ENCODE data around the gene UBXN7.
"Not testable (repeated sequence)": the region's sequence is repeated elsewhere in the genome, so short reads cannot be mapped to it uniquely, and the experiment has no call there.

The UBXN7 gene

DNA sequence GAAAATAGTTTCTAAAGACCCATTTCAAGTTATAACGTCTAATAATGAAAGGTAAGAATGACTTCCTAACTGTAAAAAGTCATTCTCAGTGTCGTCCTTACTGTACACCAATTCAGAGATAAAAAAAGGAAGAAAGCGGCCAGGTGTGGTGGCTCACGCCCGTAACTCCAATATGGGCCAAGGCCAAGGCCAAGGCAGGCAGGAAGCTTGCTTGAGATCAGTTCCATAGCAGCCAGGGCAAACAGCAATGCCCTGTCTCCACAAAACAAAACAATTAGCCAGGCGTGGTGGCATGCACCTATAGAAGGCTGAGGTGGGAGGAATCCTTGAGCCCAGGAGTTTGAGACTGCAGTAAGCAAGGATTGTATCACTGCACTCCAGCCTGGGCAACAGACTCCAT is 31.9 kb downstream of the UBXN7 start:
- no peak for TF ChIP-seq POLR2A (IDR thresholded peaks at IDR 0.05; ENCODE audit: low read depth, low read length)
- DNase-seq (ENCODE audit: insufficient read length, low spot score) (no peak), FAIRE-seq (no peak)

GRCh38 chr3:196399485-196399945 is 32.7 kb downstream of the UBXN7 start:
- FAIRE-seq (peak; percentile 97), DNase-seq (ENCODE audit: insufficient read length, low spot score) (peak; percentile 63)
- TF ChIP-seq POLR2A (IDR thresholded peaks at IDR 0.05; ENCODE audit: low read depth, low read length) = no peak

DNA sequence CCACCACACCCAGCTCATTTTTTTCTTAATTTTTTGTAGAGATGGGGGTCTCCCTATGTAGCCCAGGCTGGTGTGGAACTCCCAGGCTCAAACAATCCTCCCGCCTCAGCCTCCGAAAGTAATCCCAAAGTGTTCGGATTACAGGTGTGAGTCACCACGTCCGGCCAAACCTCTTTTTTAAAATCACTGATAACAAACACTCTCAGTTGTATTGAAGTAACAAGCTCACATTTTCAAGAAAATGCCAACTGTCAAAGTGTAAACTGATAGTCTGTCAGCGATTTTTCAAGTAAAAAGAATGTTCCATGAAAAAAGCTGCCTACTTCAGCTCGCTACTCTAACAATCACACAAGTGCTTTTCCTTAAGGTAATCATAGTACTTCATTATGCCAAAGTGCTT is 33.4 kb downstream of the UBXN7 start:
- FAIRE-seq (no peak), DNase-seq (ENCODE audit: insufficient read length, low spot score) (no peak)
- TF ChIP-seq POLR2A (IDR thresholded peaks at IDR 0.05; ENCODE audit: low read depth, low read length) = no peak

GRCh38 chr3:196397941-196398340 is 34.3 kb downstream of the UBXN7 start:
- FAIRE-seq = no peak
- no peak for TF ChIP-seq POLR2A (IDR thresholded peaks at IDR 0.05; ENCODE audit: low read depth, low read length)
- DNase-seq (ENCODE audit: insufficient read length, low spot score) = no peak

GRCh38 chr3:196390116-196390515 is 42.1 kb downstream of the UBXN7 start:
- TF ChIP-seq POLR2A (IDR thresholded peaks at IDR 0.05; ENCODE audit: low read depth, low read length) = no peak
- FAIRE-seq (no peak), DNase-seq (ENCODE audit: insufficient read length, low spot score) (no peak)

DNA sequence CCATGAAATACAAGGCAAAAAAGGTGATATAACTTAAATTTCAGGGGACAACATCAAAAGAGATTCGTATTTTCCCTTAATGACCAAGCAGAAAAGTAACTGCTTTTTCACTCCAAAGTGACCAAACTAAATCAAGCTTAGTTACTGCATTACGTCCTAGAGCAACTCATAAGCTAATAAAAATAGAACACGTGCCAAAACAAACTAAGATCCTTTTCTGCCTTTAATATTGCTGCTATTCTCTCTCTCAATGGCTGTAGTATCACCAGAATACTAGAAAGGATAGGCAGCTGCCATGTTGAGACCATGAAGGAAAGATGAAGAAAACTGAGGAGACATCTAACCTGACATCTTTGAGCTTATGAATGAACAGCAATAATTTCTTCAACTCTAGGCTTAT is 43.3 kb downstream of the UBXN7 start:
- TF ChIP-seq POLR2A (IDR thresholded peaks at IDR 0.05; ENCODE audit: low read depth, low read length) = no peak
- DNase-seq (ENCODE audit: insufficient read length, low spot score) = no peak
- peak; percentile 92 for FAIRE-seq

DNA sequence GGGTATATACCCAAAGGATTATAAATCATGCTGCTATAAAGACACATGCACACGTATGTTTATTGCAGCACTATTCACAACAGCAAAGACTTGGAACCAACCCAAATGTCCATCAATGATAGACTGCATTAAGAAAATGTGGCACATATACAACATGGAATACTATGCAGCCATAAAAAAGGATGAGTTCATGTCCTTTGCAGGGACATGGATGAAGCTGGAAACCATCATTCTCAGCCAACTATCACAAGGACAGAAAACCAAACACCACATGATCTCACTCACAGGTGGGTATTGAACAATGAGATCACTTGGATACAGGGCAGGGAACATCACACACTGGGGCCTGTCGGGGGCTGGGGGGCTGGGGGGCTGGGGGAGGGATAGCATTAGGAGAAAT is 44.3 kb downstream of the UBXN7 start:
- FAIRE-seq = not testable (repeated sequence)

GRCh38 chr3:196386797-196387196 is 45.4 kb downstream of the UBXN7 start:
- FAIRE-seq; DNase-seq (ENCODE audit: insufficient read length, low spot score): not testable (repeated sequence)

More for the DNA sequence above, 44.3 kb downstream of the UBXN7 start:
- not testable (repeated sequence) for DNase-seq (ENCODE audit: insufficient read length, low spot score)

- not testable (repeated sequence) for DNase-seq (ENCODE audit: insufficient read length, low spot score); FAIRE-seq
Observed at GRCh38 chr3:196386034-196386433, 46.2 kb downstream of the UBXN7 start.

DNA sequence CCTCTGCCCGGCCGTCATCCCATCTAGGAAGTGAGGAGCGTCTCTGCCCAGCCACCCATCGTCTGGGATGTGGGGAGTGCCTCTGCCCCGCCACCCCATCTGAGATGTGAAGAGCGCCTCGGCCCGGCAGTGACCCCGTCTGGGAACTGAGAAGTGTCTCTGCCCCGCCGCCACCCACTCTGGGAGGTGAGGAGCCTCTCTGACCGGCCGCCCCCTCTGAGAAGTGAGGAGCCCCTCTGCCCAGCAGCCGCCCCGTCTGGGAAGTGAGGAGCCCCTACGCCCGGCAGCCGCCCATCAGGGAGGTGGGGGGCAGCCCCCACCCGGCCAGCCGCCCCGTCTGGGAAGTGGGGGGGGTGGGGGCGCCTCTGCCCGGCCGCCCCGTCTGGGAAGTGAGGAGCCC is 46.8 kb downstream of the UBXN7 start:
- FAIRE-seq; DNase-seq (ENCODE audit: insufficient read length, low spot score): not testable (repeated sequence)

GRCh38 chr3:196378146-196378841 is 53.9 kb downstream of the UBXN7 start:
- FAIRE-seq = no peak
- no peak for TF ChIP-seq POLR2A (IDR thresholded peaks at IDR 0.05; ENCODE audit: low read depth, low read length)
- DNase-seq (ENCODE audit: insufficient read length, low spot score) = no peak

GRCh38 chr3:196377321-196377720 is 54.9 kb downstream of the UBXN7 start:
- DNase-seq (ENCODE audit: insufficient read length, low spot score) = no peak
- no peak for TF ChIP-seq POLR2A (IDR thresholded peaks at IDR 0.05; ENCODE audit: low read depth, low read length)
- no peak for FAIRE-seq

DNA sequence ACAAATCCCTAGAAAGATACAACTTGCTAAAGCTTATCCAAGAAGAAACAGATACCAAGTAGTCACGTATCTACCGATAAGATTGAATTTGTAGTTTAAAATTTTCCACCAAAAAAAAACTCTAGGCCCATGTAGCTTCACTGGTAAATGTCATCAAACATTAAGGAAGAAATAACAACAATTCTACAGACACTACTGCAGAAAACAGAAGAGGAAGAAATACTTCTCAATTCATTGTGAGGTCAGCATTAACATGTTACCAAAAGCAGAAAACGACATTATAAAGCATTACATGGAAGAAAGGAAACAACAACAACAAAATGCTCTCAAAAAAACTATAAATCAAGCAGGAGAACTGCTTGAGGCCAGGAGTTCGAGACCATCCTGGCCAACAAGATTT is 66.5 kb downstream of the UBXN7 start:
- TF ChIP-seq POLR2A (IDR thresholded peaks at IDR 0.05; ENCODE audit: low read depth, low read length) = no peak
- DNase-seq (ENCODE audit: insufficient read length, low spot score) = no peak
- FAIRE-seq = peak; percentile 66

DNA sequence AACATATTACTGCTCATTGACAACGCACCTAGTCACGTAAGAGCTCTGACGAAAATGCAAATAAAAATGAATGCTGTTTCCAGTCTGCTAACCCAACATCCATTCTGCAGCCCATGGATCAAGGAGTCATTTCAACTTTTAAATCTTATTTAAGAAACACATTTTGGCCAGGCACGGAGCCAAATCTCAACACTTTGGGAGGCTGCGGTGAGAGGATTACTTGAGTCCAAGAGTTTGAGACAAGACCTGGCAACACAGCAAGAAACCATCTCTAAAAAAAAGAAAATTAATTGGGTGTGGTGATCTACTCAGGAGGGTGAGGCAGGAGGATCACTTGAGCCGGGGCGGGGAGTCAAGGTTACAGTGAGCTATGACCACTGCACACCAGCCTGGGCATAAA is 71.6 kb downstream of the UBXN7 start:
- DNase-seq (ENCODE audit: insufficient read length, low spot score) (no peak), FAIRE-seq (no peak)
- TF ChIP-seq POLR2A (IDR thresholded peaks at IDR 0.05; ENCODE audit: low read depth, low read length) = no peak

- not testable (repeated sequence) for FAIRE-seq; DNase-seq (ENCODE audit: insufficient read length, low spot score)
Observed at GRCh38 chr3:196358540-196358939, 73.7 kb downstream of the UBXN7 start.

DNA sequence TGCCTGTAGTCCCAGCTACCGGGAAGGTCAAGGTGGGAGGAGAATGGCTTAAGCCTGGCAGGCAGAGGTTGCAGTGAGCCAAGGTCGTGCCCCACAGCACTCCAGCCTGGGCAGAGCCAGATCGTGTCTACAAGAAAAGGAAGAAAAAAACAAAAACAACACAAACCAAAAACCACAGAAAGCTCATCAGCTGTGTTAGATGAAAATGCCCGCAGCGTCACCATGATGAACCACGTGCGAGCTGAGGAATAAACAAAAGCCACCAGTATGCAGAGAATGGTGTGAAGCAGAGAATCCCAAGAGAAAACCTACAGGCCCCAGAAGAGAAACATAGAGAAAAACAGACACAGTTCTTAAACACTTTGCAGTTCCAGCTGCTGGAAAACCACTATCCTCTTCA is 74.3 kb downstream of the UBXN7 start:
- FAIRE-seq = no peak
- no peak for DNase-seq (ENCODE audit: insufficient read length, low spot score)
- no peak for TF ChIP-seq POLR2A (IDR thresholded peaks at IDR 0.05; ENCODE audit: low read depth, low read length)

All from H54 (cell line).